OCI-LY7 (cell line): ENCODE data around the gene GOLPH3. TPM values are rescaled to one million over a fixed set of nuclear protein-coding genes. Genes with fewer than 3 reads are reported as not detected.

Source experiments
- BruUV-seq: library from RNA; stranded (reverse); fragments of 400-500 nt; replicated peaks from 2 replicates; lab custom pipeline; 2021; lab: Mats Ljungman, UMichigan
- CTCF ChIA-PET: fragments of 300-600 bp; sonication (Branson Sonifier 250); formaldehyde crosslinking; loops from one replicate; lab custom pipeline; 2022; ENCODE audit warnings: antibody characterized with exemption; ENCODE audit not compliant: unreplicated experiment; lab: Charles Lee
- POLR2A ChIA-PET: fragments of 300-600 bp; sonication (Branson Sonifier 250); formaldehyde crosslinking; loops from one replicate; lab custom pipeline; 2022; ENCODE audit warnings: antibody characterized with exemption; lab: Charles Lee
- DNase-seq: peaks from one replicate; pipeline ENCODE4 v3.0.0-alpha.2; 2015; ENCODE audit warnings: low spot score
- H2AFZ ChIP-seq: fragments of 200-600 bp; sonication (generic), shearing (Covaris generic); 2 replicates; pipeline ENCODE4 v1.6.1; 2014; ENCODE audit warnings: mild to moderate bottlenecking, antibody characterized with exemption, low read length, moderate library complexity
- H3K27ac ChIP-seq: fragments of 200-600 bp; sonication (generic); 2 replicates; pipeline ENCODE4 v1.5.1; 2014; ENCODE audit warnings: mixed run types, low read depth, mild to moderate bottlenecking, moderate library complexity, low read length, inconsistent platforms; ENCODE audit not compliant: poor library complexity, severe bottlenecking
- H3K36me3 ChIP-seq: fragments of 200-600 bp; sonication (generic); 2 replicates; pipeline ENCODE4 v1.6.1; 2014; ENCODE audit warnings: mild to moderate bottlenecking, antibody characterized with exemption, low read length, moderate library complexity, mixed read lengths; ENCODE audit not compliant: insufficient read depth
- H3K4me1 ChIP-seq: fragments of 200-600 bp; sonication (generic); 2 replicates; pipeline ENCODE4 v1.5.1; 2014; ENCODE audit warnings: mild to moderate bottlenecking, low read length; ENCODE audit not compliant: insufficient read depth, poor library complexity, severe bottlenecking
- H3K4me2 ChIP-seq: fragments of 200-600 bp; sonication (generic); 2 replicates; pipeline ENCODE4 v1.6.1; 2014; ENCODE audit warnings: mild to moderate bottlenecking, low read length
- H3K4me3 ChIP-seq: fragments of 200-600 bp; sonication (generic); 2 replicates; pipeline ENCODE4 v1.5.1; 2014; ENCODE audit warnings: mild to moderate bottlenecking, low read depth, low read length; ENCODE audit not compliant: poor library complexity, severe bottlenecking
- H3K79me2 ChIP-seq: fragments of 200-600 bp; sonication (generic); 2 replicates; pipeline ENCODE4 v1.6.1; 2016; ENCODE audit warnings: low read depth, mild to moderate bottlenecking, low read length, moderate library complexity, mixed read lengths; ENCODE audit not compliant: insufficient read depth
- H3K9me2 ChIP-seq: fragments of 200-600 bp; sonication (generic); 2 replicates; pipeline ENCODE4 v1.6.1; 2016; ENCODE audit warnings: mild to moderate bottlenecking, low read length, mixed read lengths; ENCODE audit not compliant: insufficient read depth
- H3K9me3 ChIP-seq: fragments of 200-600 bp; sonication (generic); 2 replicates; pipeline ENCODE4 v1.6.1; 2014; ENCODE audit warnings: mild to moderate bottlenecking, mixed run types, low read length, mixed read lengths
- H4K20me1 ChIP-seq: fragments of 200-600 bp; sonication (generic); 2 replicates; pipeline ENCODE4 v1.6.1; 2014; ENCODE audit warnings: mild to moderate bottlenecking, antibody characterized with exemption, low read length, moderate library complexity, mixed read lengths; ENCODE audit not compliant: insufficient read depth
- CTCF ChIP-seq: fragments of 200-600 bp; sonication (generic); conservative IDR thresholded peaks from 2 replicates; pipeline ENCODE4 v1.5.1; 2014; ENCODE audit warnings: mild to moderate bottlenecking, antibody characterized with exemption, low read length, moderate library complexity, mixed read lengths
- EZH2phosphoT487 ChIP-seq: fragments of 200-600 bp; sonication (generic); IDR thresholded peaks from 2 replicates; pipeline ENCODE4 v1.6.1; 2018; ENCODE audit warnings: low read depth, borderline replicate concordance, mild to moderate bottlenecking, mixed run types, antibody characterized with exemption, low read length, moderate library complexity, mixed read lengths
- intact Hi-C: fragments of 100-400 bp; cut with micrococcal nuclease; formaldehyde crosslinking; loops from one replicate; pipeline ENCODE4 v1.10.0; 2022; ENCODE audit not compliant: unreplicated experiment
- total RNA-seq, 2 experiments: library from RNA; depleted of rRNA in 1 of 2; stranded (reverse); fragments of >200 nt in 1 of 2; shearing (Covaris generic) in 1 of 2; gene quantifications; 2 replicates each; pipeline ENCODE4 v1.2.3, GENCODE V29; 2014 to 2022

The GOLPH3 gene
- total RNA-seq, 2 experiments from 2014 or later = 35.9 to 53.8 TPM

GRCh38 chr5:32150366-32150765 is 23.8 kb downstream of the GOLPH3 start:
- Histone ChIP-seq H3K9me3 (no peaks in the 10 kb centered on the region), H3K36me3 (peaks cover 70% of the 10 kb centered on the region), H3K79me2 (peaks cover 98% of the 10 kb centered on the region), H3K4me1 (no peaks in the 10 kb centered on the region), H4K20me1 (peaks cover 12% of the 10 kb centered on the region; the same call in 1 of the 2 replicates), H3K27ac (no peak overlapping the region), H3K4me2 (no peak overlapping the region), H2AFZ (no peak overlapping the region), H3K9me2 (no peaks in the 10 kb centered on the region), H3K4me3 (no peak overlapping the region)
- ChIA-PET CTCF (no interaction called here), POLR2A (interaction anchor here (0.6 to 1.6 kb wide), 3 partner anchors 13 to 490 kb away, joined by 3 read pairs; no protein-coding TSS in a partner anchor)
- no TSS peak for BruUV-seq
- no peak for DNase-seq
- intact Hi-C loops = no loop called here
- TF ChIP-seq EZH2phosphoT487 = no peak
- TF ChIP-seq CTCF = no peak

GRCh38 chr5:32147959-32148358 is 26.2 kb downstream of the GOLPH3 start:
- H2AFZ ChIP-seq = no peak overlapping the region
- H3K4me3 ChIP-seq = no peak overlapping the region
- intact Hi-C loops = no loop called here
- H3K9me2 ChIP-seq = no peaks in the 10 kb centered on the region
- H3K27ac ChIP-seq = no peak overlapping the region
- no peaks in the 10 kb centered on the region for H3K4me1 ChIP-seq
- H3K4me2 ChIP-seq = no peak overlapping the region
- peaks cover 12% of the 10 kb centered on the region; the same call in 1 of the 2 replicates for H4K20me1 ChIP-seq
- DNase-seq = no peak
- BruUV-seq = no TSS peak
- peaks cover 94% of the 10 kb centered on the region for H3K79me2 ChIP-seq
- peaks cover 70% of the 10 kb centered on the region for H3K36me3 ChIP-seq
- POLR2A ChIA-PET = no interaction called here
- H3K9me3 ChIP-seq = no peaks in the 10 kb centered on the region
- no peak for TF ChIP-seq EZH2phosphoT487
- TF ChIP-seq CTCF = no peak
- CTCF ChIA-PET = no interaction called here

- Histone ChIP-seq H3K4me3 (no peak overlapping the region), H3K4me1 (no peaks in the 10 kb centered on the region), H3K4me2 (no peak overlapping the region), H3K9me2 (no peaks in the 10 kb centered on the region), H3K9me3 (no peaks in the 10 kb centered on the region), H2AFZ (no peak overlapping the region), H3K27ac (no peak overlapping the region), H4K20me1 (peaks cover 12% of the 10 kb centered on the region; the same call in 1 of the 2 replicates), H3K79me2 (peaks cover 88% of the 10 kb centered on the region), H3K36me3 (peaks cover 63% of the 10 kb centered on the region)
- DNase-seq = no peak
- no TSS peak for BruUV-seq
- intact Hi-C loops = no loop called here
- POLR2A ChIA-PET = interaction anchor here (0.5 kb wide), 1 partner anchor 8 kb away, joined by 4 read pairs; no protein-coding TSS in a partner anchor
- CTCF ChIA-PET = no interaction called here
- no peak for TF ChIP-seq EZH2phosphoT487
- TF ChIP-seq CTCF = no peak
These were observed 26.9 kb downstream of the GOLPH3 start for GRCh38 chr5:32147236-32147635.
